HepG2 (cell line): ENCODE data around the gene PSMC5. TPM values are rescaled to one million over a fixed set of nuclear protein-coding genes. Genes with fewer than 3 reads are reported as not detected.

Experiments
- ARID4A ChIP-seq: sonication (generic); formaldehyde crosslinking; IDR thresholded peaks from 2 replicates; pipeline ENCODE4 v1.5.0; 2020; ENCODE audit warnings: mild to moderate bottlenecking, missing genetic modification reagents, borderline replicate concordance
- ELF1 ChIP-seq: sonication (generic); formaldehyde crosslinking; IDR thresholded peaks from 2 replicates; pipeline ENCODE4 v1.4.0; 2020; ENCODE audit warnings: missing genetic modification reagents
- HNRNPLL ChIP-seq: fragments of 200-400 bp; formaldehyde crosslinking; IDR thresholded peaks from 2 replicates; pipeline ENCODE4 v1.6.1; 2017; ENCODE audit warnings: mild to moderate bottlenecking, low read depth, low read length; ENCODE audit not compliant: poor library complexity, severe bottlenecking
- NONO ChIP-seq, 2 experiments: fragments of 450-650 bp in 1 of 2; sonication (generic) in 1 of 2; formaldehyde crosslinking in 1 of 2; IDR thresholded peaks in 1 of 2; conservative IDR thresholded peaks in 1 of 2; 2 replicates each; pipeline versions ENCODE4 v1.6.1 to v1.8.0; 2017 to 2022; ENCODE audit warnings: mild to moderate bottlenecking in 1 of 2, missing genetic modification reagents in 1 of 2, moderate library complexity in 1 of 2
- RCOR2 ChIP-seq: IDR thresholded peaks from 2 replicates; pipeline ENCODE4 v1.6.1; 2016; ENCODE audit warnings: missing biosample characterization, missing genetic modification reagents
- THAP9 ChIP-seq: sonication (generic); formaldehyde crosslinking; IDR thresholded peaks from 2 replicates; pipeline ENCODE4; 2020; ENCODE audit warnings: missing genetic modification reagents, mild to moderate bottlenecking, borderline replicate concordance
- YY1 ChIP-seq: IDR thresholded peaks from 2 replicates; pipeline ENCODE4 v1.6.1; 2011; ENCODE audit warnings: low read length, low read depth, moderate library complexity, mild to moderate bottlenecking; ENCODE audit not compliant: insufficient read depth, insufficient replicate concordance
- ZBTB21 ChIP-seq: sonication (generic); formaldehyde crosslinking; IDR thresholded peaks from 2 replicates; pipeline ENCODE4 v1.4.0; 2020; ENCODE audit warnings: missing genetic modification reagents
- ZNF383 ChIP-seq: sonication (generic); formaldehyde crosslinking; IDR thresholded peaks from 2 replicates; pipeline ENCODE4 v1.4.0; 2020; ENCODE audit warnings: missing genetic modification reagents, mild to moderate bottlenecking, borderline replicate concordance
- ZNF597 ChIP-seq: sonication (generic); formaldehyde crosslinking; IDR thresholded peaks from 2 replicates; pipeline ENCODE4 v1.5.0; 2020; ENCODE audit warnings: missing genetic modification reagents
- ZNF746 ChIP-seq: sonication (generic); formaldehyde crosslinking; IDR thresholded peaks from 2 replicates; pipeline ENCODE4 v1.8.0; 2022; ENCODE audit warnings: mild to moderate bottlenecking, missing genetic modification reagents
- polyA plus RNA-seq, 8 experiments: library from polyadenylated mRNA; depleted of rRNA in 3 of 8; stranded (reverse) in 7 of 8; unstranded in 1 of 8; fragments of >200 nt; fragmentation: Illumina TruSeq in 4 of 8; extraction: Trizol in 4 of 8; gene quantifications; 2 replicates each; pipeline versions ENCODE4 v1.2.1 to v1.2.3, GENCODE V29; 2011 to 2016; ENCODE audit warnings: low read depth in 4 of 8, missing spikeins in 1 of 8, mixed read lengths in 1 of 8; ENCODE audit not compliant: insufficient read depth in 1 of 8
- total RNA-seq, 5 experiments: library from RNA; depleted of rRNA; stranded (reverse); fragments of >200 nt; fragmentation: Illumina TruSeq; extraction: Trizol; gene quantifications; 2 replicates each; pipeline ENCODE4 v1.2.3, GENCODE V29; 2016; ENCODE audit warnings: low read depth in 1 of 5
- TF ChIP-seq, protein P1 (sequence below): sonication (generic); formaldehyde crosslinking; conservative IDR thresholded peaks from 2 replicates; pipeline ENCODE4 v1.8.0; 2022; ENCODE audit warnings: mild to moderate bottlenecking, moderate library complexity, missing genetic modification reagents
- TF ChIP-seq, protein P2 (sequence below): IDR thresholded peaks from 2 replicates; pipeline ENCODE4 v1.6.1; 2016; ENCODE audit warnings: low read depth, borderline replicate concordance

PSMC5 gene
- total and polyA plus RNA-seq, 2 of the 13 experiments (the other 11 are each of a cell fraction or from before 2014, with no cell fraction given): 35.3 to 128 TPM

DNA sequence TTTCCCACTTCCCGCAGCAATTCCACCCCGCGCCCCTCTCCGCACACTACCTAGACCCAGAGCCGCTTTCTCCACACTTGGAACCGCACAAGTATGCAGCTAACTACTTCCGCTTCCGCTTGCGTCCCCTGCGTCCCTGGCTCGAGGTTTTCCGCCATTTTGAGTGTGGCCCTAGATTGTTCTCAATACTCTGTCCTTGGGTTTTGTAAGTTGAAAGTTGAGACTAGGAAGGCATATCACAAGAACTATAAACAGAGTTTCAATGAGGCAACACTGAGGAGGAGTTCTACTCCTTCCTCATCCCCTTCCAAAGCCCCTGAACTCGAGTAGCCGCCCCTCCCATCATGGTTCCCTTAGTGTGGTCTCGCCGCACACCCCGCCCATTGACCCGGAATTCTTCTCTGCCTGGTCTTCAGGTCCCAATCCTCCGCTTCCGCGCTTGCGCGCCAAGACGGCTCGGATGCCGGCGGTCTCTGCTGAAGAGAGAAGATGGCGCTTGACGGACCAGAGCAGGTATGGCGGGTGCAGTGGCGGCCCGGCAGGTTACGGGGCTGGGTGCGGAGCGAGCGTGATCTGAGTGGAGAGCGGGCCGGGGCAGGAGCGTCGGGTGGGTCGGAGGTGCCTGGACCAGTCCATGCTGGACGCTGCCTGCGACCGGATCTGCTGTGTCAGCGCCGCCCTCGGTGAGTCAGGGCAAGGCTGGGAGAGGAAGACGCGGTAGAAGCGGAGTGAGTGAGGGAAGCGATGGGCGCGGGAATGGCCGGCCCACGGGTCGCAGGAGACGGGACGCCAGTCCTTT, at the start of gene PSMC5, which contains the start of gene FTSJ3 (continued):
- TF ChIP-seq THAP9 (CRISPR knock-in tag): peak; percentile 94
- TF ChIP-seq ZNF597: no peak
- TF ChIP-seq HNRNPLL: peak; percentile 83
- TF ChIP-seq, protein P1, sequence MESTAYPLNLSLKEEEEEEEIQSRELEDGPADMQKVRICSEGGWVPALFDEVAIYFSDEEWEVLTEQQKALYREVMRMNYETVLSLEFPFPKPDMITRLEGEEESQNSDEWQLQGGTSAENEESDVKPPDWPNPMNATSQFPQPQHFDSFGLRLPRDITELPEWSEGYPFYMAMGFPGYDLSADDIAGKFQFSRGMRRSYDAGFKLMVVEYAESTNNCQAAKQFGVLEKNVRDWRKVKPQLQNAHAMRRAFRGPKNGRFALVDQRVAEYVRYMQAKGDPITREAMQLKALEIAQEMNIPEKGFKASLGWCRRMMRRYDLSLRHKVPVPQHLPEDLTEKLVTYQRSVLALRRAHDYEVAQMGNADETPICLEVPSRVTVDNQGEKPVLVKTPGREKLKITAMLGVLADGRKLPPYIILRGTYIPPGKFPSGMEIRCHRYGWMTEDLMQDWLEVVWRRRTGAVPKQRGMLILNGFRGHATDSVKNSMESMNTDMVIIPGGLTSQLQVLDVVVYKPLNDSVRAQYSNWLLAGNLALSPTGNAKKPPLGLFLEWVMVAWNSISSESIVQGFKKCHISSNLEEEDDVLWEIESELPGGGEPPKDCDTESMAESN: peak; percentile 99
- peak; percentile 94; the same call in 1 of the 2 replicates for TF ChIP-seq ZNF383
- TF ChIP-seq, protein P2, sequence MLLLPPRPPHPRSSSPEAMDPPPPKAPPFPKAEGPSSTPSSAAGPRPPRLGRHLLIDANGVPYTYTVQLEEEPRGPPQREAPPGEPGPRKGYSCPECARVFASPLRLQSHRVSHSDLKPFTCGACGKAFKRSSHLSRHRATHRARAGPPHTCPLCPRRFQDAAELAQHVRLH (CRISPR knock-in tag): peak; percentile 85; the same call in 1 of the 2 replicates
- TF ChIP-seq ARID4A (CRISPR knock-in tag): peak; percentile 98
- TF ChIP-seq ELF1 (CRISPR knock-in tag): peak; percentile 94
- no peak for TF ChIP-seq ZBTB21
- TF ChIP-seq YY1: peak; percentile 98
- no peak for TF ChIP-seq NONO (IDR thresholded peaks at IDR 0.05)
- TF ChIP-seq NONO (CRISPR knock-in tag; conservative IDR thresholded peaks at IDR 0.05): peak; percentile 98
- no peak for TF ChIP-seq ZNF746 (CRISPR knock-in tag)
- no peak for TF ChIP-seq RCOR2 (CRISPR knock-in tag)
